OCI-LY1 (cell line): ENCODE data around the gene ZDHHC20.

Experiments used
- CTCF ChIP-seq: fragments of 200-600 bp; sonication (generic), shearing (Covaris generic); IDR thresholded peaks from 2 replicates; pipeline ENCODE4 v1.5.1; 2017; ENCODE audit warnings: mild to moderate bottlenecking, antibody characterized with exemption, low read length, moderate library complexity, mixed read lengths
- EZH2 ChIP-seq: fragments of 200-600 bp; sonication (generic), shearing (Covaris generic); IDR thresholded peaks from 2 replicates; pipeline ENCODE4 v1.8.0; 2017; ENCODE audit warnings: borderline replicate concordance, mixed run types, mild to moderate bottlenecking, antibody characterized with exemption, low read length, moderate library complexity, mixed read lengths

- TF ChIP-seq CTCF (no peak), EZH2 (no peak)
Observed at GRCh38 chr13:21322988-21323387, 136.1 kb downstream of the ZDHHC20 start.
